ENCODE results near the gene HIP1.
"Not testable (repeated sequence)": the region's sequence is repeated elsewhere in the genome, so short reads cannot be mapped to it uniquely, and the experiment has no call there.

Gene HIP1

DNA sequence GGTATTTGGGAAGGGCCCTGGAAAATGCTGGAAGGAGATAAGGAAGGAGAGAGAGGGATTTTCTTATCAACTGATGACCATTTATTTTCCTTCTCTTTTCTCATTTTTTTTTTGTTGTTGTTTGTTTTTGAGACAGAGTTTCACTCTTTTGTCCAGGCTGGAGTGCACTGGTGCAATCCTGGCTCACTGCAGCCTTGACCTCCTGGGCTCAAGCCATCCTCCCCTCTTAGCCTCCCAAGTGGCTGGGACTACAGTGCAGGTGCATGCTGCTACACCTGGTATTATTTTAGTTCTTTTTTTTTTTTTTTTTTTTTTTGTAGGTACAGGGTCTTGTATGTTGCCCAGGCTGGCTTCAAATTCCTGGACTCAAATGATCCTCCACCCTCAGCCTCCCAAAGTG, 52.2 kb downstream of the HIP1 start:
- no peak for DNase-seq (ENCODE audit: low read depth, low spot score)

DNA sequence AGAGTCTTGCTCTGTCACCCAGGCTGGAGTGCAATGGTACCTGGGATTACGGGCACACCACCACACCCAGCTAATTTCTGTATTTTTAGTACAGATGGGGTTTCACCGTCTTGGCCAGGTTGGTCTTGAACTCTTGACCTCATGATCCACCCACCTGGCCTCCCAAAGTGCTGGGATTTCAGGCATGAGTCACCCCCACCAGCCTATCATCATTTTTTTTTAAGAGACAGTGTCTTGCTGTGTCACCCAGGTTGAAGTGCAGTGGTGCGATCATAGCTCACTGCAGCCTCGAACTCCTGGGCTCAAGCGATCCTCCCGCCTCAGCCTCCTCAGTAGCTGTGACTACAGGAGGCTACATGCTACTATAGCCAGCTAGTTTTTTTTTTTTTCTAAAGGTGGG, 56.7 kb downstream of the HIP1 start:
- not testable (repeated sequence) for DNase-seq (ENCODE audit: low read depth, low spot score)

DNA sequence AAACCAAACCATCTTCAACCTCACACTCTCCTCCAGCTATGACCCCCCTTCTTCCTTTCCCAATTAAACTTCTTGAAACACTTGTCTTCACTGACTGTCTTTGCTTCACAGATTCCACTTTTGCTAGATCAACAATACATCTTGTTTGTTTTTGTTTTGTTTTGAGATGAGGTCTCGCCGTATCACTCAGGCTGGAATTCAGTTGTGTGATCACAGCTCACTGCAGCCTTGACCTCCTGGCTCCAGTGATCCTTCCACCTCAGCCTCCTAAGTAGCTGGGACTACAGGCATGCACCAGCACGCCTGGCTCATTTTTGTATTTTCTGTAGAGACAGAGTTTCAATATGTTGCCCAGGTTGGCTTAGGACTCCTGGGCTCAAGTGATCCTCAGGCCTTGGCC, 59.7 kb downstream of the HIP1 start:
- DNase-seq (ENCODE audit: low read depth, low spot score) = no peak

DNA sequence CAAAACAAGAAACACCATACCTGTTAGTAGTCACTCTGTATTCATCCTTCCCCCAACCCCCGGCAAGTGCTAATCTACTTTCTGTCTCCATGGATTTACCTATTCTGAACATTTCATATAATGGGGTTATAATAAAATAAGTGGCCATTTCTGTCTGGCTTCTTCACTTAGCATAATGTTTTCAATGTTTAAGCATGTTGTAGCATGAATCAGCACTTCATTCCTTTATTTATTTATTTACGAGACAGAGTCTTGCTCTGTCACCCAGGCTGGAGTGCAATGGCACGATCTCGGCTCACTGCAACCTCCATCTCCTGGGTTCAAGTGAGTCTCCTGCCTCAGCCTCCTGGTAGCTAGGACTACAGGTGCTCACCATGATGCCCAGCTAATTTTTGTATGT, 69.2 kb downstream of the HIP1 start:
- DNase-seq (ENCODE audit: low read depth, low spot score) = no peak

DNA sequence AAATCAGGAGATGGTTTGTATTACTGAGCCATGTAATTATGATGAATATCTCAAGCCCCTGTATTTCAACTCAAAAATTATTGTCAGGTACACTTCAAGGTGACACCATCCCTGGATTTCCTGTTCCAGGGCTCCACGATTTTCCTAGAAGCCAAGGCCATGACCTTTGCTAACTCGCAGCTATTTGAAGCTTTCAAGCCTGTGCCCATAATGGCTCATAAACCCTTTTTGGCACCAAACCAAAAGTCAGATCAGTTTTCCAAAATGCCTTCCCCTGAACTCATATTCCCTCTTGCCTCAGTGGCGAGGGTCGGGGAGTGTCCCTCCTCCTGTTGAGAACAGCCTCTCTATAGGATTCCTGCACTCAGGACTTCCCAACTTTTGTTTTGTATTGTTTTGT, 70.8 kb downstream of the HIP1 start:
- DNase-seq (ENCODE audit: low read depth, low spot score) = no peak

DNA sequence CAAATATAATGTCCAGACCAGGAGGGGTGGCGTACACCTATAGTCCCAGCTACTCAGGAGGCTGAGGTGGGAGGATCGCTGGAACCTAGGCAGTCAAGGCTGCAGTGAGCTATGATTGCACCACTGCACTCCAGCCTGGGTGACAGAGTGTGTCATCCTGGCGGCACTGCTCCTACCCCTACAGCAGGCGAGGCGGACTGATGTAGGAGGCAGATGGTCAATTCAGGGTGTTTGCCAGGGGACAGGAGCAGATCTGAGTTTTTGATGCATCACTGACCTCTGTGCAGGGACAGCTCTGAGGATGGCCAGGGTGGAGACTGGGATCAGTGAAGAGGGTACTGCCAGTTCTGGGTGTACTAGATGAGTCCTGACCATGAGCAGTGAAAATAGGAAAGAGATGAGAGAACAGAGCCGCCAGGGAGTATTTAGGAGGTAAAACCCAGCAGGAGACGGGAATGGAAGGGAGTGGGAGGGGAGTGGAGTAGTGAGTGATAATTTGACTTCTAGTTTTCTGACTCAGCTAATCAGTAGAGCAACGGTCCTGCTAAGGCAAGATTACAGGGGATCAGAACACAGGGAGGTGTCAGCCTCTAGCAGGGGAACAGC, 75.3 kb downstream of the HIP1 start:
- no peak for DNase-seq (ENCODE audit: low read depth, low spot score)

DNA sequence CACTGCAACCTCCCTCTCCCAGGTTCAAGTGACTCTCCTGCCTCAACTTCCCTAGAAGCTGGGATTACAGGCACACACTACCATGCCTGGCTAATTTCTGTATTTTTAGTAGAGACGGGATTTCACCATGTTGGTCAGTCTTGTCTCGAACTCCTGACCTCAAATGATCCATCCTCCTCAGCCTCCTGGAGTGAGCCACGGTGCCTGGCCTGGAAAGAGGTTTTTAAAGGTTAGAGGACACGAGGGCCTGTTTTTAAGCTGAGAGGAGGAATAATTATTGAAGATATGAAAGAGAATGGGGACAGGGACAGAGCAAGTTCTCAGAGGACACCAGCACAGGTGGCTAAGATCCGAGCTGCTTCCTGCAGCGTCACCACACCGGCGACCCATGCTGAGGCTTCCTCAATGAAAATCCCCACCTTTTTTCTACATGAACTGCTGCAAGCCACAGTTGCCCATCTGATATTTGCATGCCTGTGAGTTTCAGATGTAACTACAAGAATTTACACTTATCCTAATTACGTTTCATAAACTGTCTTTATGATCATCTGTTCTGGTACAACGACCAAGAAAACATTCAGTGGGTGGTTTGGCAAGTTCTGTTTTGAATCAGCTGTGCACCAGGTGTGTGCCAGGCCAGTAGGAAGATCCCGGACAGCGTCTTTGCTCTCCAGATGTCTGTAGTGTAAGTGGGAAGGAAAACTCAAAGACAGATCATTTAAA, 76.0 kb downstream of the HIP1 start:
- DNase-seq (ENCODE audit: low read depth, low spot score) = no peak

DNA sequence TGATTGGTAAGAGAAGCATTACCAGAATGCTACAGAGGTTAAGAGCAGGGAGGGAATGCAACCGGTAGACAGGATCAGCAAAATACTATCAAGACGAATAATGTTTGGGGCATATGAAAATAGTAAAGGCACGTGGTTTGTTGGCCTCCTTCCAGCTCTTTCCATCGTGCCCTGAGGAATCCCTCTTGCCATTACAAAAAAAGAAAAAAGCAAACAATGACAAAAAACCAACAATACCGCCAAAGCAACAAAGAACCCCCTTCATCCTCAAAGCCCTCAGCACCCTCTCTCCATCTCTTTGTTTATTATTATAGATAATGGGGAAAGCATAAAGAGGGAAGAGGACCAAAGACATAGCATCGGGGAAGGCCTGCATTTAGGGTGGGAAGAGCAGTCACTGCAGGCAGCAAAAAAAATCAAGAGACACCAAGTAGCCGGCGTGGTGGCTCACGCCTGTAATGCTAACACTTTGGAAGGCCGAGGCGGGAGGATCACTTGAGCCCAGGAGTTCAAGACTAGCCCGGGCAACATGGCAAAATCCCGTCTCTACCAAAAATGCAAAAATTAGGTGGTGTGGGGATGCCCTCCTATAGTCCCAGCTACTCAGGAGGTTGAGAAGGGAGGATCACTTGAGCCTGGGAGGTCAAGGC, 78.0 kb downstream of the HIP1 start:
- no peak for DNase-seq (ENCODE audit: low read depth, low spot score)

DNA sequence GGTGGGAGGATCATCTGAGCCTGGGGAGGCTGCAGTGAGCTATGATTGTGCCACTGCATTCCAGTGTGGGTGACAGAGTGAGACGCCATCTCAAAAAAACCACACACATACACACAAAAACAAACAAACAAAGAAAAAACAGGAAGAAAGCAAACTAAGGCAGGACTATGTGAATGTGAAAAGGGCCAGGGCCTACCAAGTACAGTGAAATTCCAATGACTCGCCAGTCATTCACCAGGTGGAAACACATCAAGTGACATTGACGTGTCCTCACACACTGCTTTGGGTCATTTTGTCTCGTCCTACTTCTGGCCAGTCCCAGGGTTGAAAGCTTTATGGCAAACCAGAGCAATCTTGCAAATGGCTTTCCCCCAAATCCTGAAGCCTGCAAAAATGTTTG, 79.9 kb downstream of the HIP1 start:
- DNase-seq (ENCODE audit: low read depth, low spot score) = no peak

DNA sequence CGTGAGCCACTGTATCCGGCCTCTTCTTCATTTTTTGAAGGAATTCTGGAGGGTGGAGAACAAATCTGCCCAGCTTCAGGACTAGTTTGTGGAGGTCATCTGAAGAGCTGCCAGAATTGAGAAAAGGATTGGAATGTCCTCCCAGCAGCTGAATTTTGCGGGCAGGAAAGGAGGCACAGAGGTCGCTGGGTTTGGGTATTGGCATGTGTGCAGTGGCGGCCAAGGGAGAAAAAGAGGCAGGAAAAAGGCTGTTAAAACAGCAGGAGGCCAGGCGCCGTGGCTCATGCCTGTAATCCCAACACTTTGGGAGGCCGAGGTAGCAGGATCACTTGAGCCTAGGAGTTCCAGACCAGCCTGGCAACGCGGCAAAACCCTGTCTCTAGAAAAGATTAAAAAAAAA, 80.4 kb downstream of the HIP1 start:
- DNase-seq (ENCODE audit: low read depth, low spot score) = no peak

DNA sequence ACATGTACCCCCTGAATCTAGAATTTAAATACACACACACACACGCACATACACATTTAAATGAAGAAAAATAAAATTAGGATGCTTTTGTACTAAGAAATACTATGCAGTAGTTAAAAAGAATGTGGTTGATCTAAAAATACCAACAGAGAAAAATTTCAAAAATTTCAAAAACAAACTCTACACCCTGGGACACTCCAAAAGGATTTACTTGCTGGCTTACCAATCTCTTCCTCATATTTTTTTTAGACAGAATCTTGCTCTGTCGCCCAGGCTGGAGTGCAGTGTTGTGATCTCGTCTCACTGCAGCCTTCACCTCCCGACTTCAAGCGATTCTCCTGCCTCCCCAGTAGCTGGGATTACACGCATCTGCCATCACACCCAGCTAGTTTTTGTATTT, 80.9 kb downstream of the HIP1 start:
- no peak for DNase-seq (ENCODE audit: low read depth, low spot score)

DNA sequence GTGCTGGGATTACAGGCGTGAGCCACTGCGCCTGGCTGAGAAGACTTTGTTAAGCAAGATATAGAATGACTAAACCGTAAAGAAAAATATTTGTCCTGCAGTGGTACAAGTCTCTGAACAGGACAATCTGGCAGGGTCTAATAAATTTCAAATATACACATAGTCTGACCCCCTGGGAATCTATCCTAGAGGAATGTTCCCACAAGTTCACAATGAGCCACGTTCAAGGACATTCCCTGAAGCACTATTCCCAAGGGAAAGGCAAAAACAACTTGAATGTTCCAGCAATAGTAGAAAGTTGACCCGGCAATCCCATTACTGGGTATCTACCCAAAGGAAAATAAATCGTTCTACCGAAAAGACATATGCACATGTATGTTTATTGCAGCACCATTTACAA, 82.0 kb downstream of the HIP1 start:
- DNase-seq (ENCODE audit: low read depth, low spot score) = no peak

DNA sequence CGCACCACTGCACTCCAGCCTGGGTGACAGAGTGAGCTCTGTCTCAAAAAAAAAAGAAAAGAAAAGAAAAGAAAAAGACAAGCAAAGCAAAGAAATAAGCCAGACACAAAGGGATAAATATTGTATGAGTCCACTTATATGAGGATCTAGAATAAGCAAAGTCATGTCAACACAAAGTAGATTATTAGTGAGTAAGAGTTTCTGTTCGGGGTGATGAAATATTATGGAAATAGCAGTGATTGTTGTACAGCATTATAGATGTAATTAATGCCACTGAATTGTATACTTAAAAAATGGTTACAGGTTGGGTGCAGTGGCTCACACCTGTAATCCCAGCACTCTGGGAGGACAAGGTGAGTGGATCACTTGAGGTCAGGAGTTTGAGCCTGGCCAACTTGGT, 83.2 kb downstream of the HIP1 start:
- no peak for DNase-seq (ENCODE audit: low read depth, low spot score)

DNA sequence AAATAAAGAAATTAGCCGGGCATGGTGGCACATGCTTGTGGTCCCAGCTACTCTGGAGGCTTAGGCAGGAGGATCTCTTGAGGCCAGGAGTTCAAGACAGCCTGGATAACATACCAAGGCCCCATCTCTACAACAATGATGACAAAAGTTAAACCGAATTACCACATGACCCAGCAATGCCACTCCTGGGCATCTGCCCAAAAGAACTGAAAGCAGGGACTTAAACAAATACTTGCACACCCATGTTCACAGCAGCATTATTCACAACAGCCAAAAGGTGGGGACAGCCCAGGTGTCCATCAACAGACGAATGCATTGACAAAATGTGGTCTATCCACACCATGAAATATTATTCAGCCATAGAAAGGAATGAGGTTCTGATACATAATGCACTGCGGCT, 83.9 kb downstream of the HIP1 start:
- DNase-seq (ENCODE audit: low read depth, low spot score) = no peak

DNA sequence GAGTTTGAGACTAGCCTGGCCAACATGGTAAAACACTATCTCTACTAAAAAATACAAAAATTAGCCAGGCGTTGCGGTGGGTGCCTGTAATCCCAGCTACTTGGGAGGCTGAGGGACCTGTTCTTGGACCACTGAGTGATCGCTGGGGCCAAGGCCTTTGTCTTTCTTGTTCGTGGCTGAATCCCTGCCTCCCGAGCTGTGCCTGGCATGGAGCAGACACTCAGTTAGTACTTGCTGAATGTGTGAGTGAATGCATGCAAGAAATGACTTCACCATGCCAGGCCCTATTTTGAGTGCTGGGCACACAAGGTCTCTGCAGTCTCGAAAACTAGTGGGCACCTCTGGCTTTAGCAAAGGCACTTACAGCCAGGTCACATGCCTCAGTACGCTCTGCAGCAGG, 85.1 kb downstream of the HIP1 start:
- DNase-seq (ENCODE audit: low read depth, low spot score) = no peak

DNA sequence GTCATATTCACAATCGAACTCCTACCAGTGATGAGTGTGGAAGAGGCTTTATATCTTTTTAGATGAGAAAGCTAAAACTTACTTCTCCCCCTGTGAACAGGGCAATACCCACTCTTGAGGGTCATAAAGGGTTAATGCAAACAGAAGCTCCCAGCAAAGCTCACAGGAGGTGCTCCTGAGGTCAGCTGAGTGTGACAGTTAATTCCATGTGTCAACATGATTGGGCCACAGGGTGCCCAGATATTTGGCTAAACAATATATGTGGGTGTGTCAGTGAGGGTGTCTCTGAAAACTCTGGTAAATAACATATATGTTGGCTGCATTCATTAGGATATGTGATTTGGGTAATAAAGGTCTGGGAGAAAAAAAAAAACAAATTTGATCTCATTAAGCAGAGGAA, 86.0 kb downstream of the HIP1 start:
- DNase-seq (ENCODE audit: low read depth, low spot score) = no peak

DNA sequence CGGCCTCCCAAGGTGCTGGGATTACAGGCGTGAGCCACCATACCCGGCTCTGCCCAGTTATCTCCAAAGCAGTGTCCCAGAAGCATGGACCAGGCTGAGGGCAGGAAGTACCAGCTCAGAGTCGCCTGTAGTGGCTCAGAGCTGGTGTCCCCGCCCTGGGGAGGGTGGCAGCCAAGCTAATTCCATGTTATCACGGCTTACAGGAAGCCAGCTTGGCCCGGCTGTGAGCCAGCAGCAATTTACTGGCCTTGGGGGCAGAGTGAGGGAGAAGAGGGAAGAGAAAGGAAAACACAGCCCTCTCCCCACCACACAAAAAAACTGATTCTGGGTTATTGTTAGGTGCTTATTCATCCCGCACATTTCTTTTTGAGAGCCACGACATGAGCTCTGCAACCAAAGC, 88.1 kb downstream of the HIP1 start:
- no peak for DNase-seq (ENCODE audit: low read depth, low spot score)

DNA sequence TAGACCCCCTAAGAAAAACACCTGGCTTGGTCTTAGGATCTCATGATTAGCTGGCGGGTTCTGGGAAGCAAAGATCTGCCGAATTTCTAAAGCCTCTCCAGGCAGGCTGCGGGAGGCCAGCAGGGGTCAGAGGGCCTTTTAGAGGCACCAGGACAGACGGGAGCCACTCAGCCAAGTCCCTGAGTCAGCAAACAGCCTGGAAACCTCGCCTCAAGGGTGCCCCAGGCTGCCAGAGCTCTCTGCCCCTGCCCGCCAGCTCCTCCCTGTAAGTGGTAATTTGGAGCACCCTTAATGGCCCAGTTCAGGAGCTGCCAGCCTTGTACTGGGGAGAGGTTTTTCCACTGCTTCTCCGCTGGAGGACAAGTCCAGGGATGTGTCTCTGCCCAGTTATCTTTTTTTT, 88.7 kb downstream of the HIP1 start:
- no peak for DNase-seq (ENCODE audit: low read depth, low spot score)

DNA sequence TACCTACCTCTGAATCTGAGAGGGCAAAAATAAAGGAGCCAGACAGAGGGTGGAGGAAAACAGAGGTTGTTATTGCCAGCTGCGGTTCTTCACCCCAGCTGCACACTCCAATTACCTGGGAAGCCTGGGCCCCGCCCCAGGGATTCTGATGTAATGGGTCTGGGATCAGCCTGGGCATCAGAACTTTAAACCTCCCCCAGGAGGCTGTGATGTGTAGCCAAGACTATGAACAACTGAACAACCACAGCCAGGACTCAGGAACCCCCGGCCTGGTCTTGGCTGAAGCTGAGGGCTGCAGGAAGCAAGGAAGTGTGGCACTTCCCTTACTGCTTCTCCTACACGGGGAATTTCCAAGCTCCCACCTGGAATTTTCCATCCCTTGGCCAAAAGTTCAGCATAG, 89.3 kb downstream of the HIP1 start:
- no peak for DNase-seq (ENCODE audit: low read depth, low spot score)

DNA sequence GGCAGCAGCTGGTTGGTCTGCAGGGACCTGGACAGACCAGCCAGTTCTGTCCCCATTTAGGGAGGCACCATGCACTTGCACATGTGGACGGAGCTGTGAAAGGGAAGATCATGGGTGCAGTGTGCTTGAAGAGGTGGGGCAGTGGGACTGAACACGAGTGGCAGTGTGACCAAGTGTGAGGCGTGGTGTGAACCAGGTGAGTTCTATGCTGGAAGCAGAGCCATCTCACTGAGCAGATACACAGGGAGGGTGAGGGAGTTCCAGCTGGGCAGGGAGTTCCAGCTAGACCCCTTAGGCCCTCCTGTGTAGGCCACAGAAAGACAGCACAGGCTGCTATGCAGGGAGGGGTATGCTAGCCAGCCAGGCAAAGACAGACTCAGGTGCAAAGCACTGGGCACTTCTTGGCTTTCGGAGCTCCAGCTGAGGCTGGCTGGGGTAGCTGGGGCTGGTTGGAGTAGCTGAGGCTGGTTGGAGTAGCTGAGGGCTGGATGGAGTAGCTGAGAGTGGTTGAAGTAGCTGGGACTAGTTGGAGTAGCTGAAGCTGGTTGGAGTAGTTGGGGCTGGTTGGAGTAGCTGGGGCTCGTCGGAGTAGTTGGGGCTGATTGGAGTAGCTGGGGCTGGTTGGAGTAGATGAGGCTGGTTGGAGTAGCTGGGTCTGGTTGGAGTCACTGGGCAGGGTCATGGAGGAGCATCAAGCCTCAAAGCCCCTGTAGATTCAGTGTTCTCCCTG, 90.9 kb downstream of the HIP1 start:
- no peak for DNase-seq (ENCODE audit: low read depth, low spot score)

DNA sequence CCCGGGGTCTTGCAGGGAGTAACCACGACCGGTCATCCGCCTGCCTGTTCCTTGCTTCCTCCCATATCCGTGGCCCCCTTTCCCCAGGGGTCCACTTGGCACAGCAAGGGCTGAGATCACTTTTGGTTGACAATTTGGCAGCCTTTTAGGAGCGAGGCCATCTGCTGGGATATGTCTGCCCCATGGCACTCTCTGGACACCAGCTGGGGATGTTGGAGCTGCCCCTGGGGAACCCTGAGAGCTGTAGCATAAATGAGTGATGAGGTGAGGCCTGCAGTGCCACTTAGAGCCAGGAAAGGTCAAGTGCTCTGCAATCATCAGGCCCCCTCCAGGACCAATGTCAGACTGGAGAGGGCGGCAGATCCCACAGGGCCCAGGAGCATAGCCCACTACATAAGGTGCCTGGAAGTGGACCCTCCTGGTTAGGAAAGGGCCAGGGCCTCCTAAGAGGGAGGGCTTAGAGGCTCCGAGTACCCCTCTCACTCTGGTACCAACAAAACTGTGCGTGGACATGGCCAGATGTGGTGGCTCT, 92.1 kb downstream of the HIP1 start:
- DNase-seq (ENCODE audit: low read depth, low spot score) = no peak

DNA sequence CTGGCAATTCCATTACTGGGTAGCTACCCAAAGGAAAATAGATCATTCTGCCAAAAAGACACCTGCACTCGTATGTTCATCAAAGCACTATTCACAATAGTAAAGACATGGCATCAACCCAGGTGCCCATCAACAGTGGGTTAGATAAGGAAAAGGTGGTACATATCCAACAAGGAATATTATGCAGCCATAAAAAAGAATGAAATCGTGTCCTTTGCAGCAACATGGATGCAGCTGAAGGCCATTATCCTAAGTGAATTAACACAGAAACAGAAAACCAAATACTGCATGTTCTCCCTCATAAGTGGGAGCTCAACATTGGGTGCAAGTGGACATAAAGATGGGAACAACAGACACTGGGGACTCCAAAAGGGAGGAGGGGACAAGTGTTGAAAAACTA, 93.2 kb downstream of the HIP1 start:
- no peak for DNase-seq (ENCODE audit: low read depth, low spot score)
